Measurements from ENCODE around the gene MSMB.

The MSMB gene

GRCh38 chr10:46031648-46032532 is 14.2 kb downstream of the MSMB start:
- no peak for DNase-seq (ENCODE audit: extremely low spot score)
- TF ChIP-seq CTCF (IDR thresholded peaks at IDR 0.05; ENCODE audit: control extremely low read depth, extremely low read depth, low read depth, missing control alignments), result no peak
- ChIA-PET CTCF (interaction anchor here (1.4 to 1.6 kb wide), 4 partner anchors 8 to 796 kb away, joined by 3 to 7 read pairs (median 5); no protein-coding TSS in a partner anchor), POLR2A (no interaction called here)

- peak; percentile 98 for DNase-seq (ENCODE audit: extremely low spot score)
- peak; percentile 89 for TF ChIP-seq CTCF (IDR thresholded peaks at IDR 0.05; ENCODE audit: control extremely low read depth, extremely low read depth, low read depth, missing control alignments)
- ChIA-PET CTCF (interaction anchor here (0.9 to 4.9 kb wide), 8 partner anchors 12 to 1030 kb away, joined by 3 to 56 read pairs (median 3); partner anchors contain the start of gene MSMB), POLR2A (no interaction called here)
These were observed 15.8 kb downstream of the MSMB start, which contains the start of gene NCOA4 for GRCh38 chr10:46030091-46030937. Gene NCOA4, minus strand, starts transcription at chr10:46030623. Its CDS starts 13,943 bp downstream, at chr10:46016680.

GRCh38 chr10:46029461-46030030 is 16.5 kb downstream of the MSMB start:
- no peak for TF ChIP-seq CTCF (IDR thresholded peaks at IDR 0.05; ENCODE audit: control extremely low read depth, extremely low read depth, low read depth, missing control alignments)
- no peak for DNase-seq (ENCODE audit: extremely low spot score)
- CTCF ChIA-PET, result interaction anchor here (0.7 to 4.9 kb wide), 14 partner anchors 10 to 1030 kb away, joined by 3 to 56 read pairs (median 3); partner anchors contain the start of gene MSMB
- POLR2A ChIA-PET, result no interaction called here

- DNase-seq (ENCODE audit: extremely low spot score), result peak; percentile 63
- ChIA-PET CTCF (interaction anchor here (0.6 to 4.9 kb wide), 18 partner anchors 9 to 1029 kb away, joined by 3 to 56 read pairs (median 3); partner anchors contain the start of gene MSMB), POLR2A (interaction anchor here (0.5 to 0.6 kb wide), 2 partner anchors 18 to 286 kb away, joined by 3 read pairs; no protein-coding TSS in a partner anchor)
- peak; percentile 59 for TF ChIP-seq CTCF (IDR thresholded peaks at IDR 0.05; ENCODE audit: control extremely low read depth, extremely low read depth, low read depth, missing control alignments)
These were observed 17.2 kb downstream of the MSMB start for GRCh38 chr10:46028584-46029460.

- ChIA-PET CTCF (interaction anchor here (1.1 to 4.9 kb wide), 2 partner anchors 8 to 562 kb away, joined by 3 to 56 read pairs; no protein-coding TSS in a partner anchor), POLR2A (no interaction called here)
- TF ChIP-seq CTCF (IDR thresholded peaks at IDR 0.05; ENCODE audit: control extremely low read depth, extremely low read depth, low read depth, missing control alignments), result no peak
- DNase-seq (ENCODE audit: extremely low spot score), result no peak
These were observed 20.0 kb downstream of the MSMB start for GRCh38 chr10:46026106-46026505.

All from GM10248 (cell line).